HEK293 (cell line): ENCODE data around the gene EXOSC5.

Experiments
- WT1 ChIP-seq: fragments of 450-650 bp; formaldehyde crosslinking; IDR thresholded peaks from 2 replicates; pipeline ENCODE4 v1.5.1; 2016; ENCODE audit warnings: missing biosample characterization, missing genetic modification characterization
- TF ChIP-seq, protein P1 (sequence below): fragments of 450-650 bp; formaldehyde crosslinking; IDR thresholded peaks from 2 replicates; pipeline ENCODE4 v1.5.1; 2016; ENCODE audit warnings: missing biosample characterization, missing genetic modification characterization

GRCh38 chr19:41403181-41403970 is 6.2 kb upstream of the EXOSC5 start:
- TF ChIP-seq, protein P1, sequence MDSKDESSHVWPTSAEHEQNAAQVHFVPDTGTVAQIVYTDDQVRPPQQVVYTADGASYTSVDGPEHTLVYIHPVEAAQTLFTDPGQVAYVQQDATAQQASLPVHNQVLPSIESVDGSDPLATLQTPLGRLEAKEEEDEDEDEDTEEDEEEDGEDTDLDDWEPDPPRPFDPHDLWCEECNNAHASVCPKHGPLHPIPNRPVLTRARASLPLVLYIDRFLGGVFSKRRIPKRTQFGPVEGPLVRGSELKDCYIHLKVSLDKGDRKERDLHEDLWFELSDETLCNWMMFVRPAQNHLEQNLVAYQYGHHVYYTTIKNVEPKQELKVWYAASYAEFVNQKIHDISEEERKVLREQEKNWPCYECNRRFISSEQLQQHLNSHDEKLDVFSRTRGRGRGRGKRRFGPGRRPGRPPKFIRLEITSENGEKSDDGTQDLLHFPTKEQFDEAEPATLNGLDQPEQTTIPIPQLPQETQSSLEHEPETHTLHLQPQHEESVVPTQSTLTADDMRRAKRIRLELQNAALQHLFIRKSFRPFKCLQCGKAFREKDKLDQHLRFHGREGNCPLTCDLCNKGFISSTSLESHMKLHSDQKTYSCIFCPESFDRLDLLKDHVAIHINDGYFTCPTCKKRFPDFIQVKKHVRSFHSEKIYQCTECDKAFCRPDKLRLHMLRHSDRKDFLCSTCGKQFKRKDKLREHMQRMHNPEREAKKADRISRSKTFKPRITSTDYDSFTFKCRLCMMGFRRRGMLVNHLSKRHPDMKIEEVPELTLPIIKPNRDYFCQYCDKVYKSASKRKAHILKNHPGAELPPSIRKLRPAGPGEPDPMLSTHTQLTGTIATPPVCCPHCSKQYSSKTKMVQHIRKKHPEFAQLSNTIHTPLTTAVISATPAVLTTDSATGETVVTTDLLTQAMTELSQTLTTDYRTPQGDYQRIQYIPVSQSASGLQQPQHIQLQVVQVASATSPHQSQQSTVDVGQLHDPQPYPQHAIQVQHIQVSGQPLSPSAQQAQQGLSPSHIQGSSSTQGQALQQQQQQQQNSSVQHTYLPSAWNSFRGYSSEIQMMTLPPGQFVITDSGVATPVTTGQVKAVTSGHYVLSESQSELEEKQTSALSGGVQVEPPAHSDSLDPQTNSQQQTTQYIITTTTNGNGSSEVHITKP, result no peak
- no peak for TF ChIP-seq WT1 (tag by site-specific recombination)
